Tibial nerve (tissue), 4 donors: ENCODE measurements around the gene NGF. TPM values are rescaled to one million over a fixed set of nuclear protein-coding genes. Genes with fewer than 3 reads are reported as not detected.

Experiments
- DNase-seq, 2 donors: peaks; one replicate each; pipeline ENCODE4 v3.0.0-alpha.2; 2019; ENCODE audit warnings: low spot score in 2 of 2
- H3K27ac ChIP-seq, 4 donors: fragments of 200-600 bp; sonication (generic) in 3 of 4; one replicate each; pipeline ENCODE4 v1.5.1; 2017 to 2019; ENCODE audit warnings: mild to moderate bottlenecking in 1 of 4
- H3K27me3 ChIP-seq, 2 donors: fragments of 200-600 bp; sonication (generic) in 1 of 2; one replicate each; pipeline versions ENCODE4 v1.5.1 to v1.6.0; 2017 to 2019
- H3K36me3 ChIP-seq, 3 donors: fragments of 200-600 bp; sonication (generic); one replicate each; pipeline ENCODE4 v1.5.1; 2018 to 2019
- H3K4me1 ChIP-seq, 4 donors: fragments of 200-600 bp; sonication (generic) in 3 of 4; one replicate each; pipeline ENCODE4 v1.5.1; 2017 to 2019
- H3K4me3 ChIP-seq, 4 donors: fragments of 200-600 bp; sonication (generic) in 3 of 4; one replicate each; pipeline ENCODE4 v1.5.1; 2017 to 2019; ENCODE audit warnings: mild to moderate bottlenecking in 1 of 4, moderate library complexity in 1 of 4
- H3K9me3 ChIP-seq, 4 donors: fragments of 200-600 bp; sonication (generic) in 3 of 4; one replicate each; pipeline ENCODE4 v1.5.1; 2017 to 2019
- CTCF ChIP-seq, 5 experiments: fragments of 200-600 bp in 3 of 5; fragments of 450-650 bp in 2 of 5; sonication (generic) in 3 of 5; IDR thresholded peaks; one replicate each; pipeline ENCODE4 v1.5.1; 2016 to 2019; ENCODE audit warnings: antibody characterized with exemption in 5 of 5, mild to moderate bottlenecking in 3 of 5, moderate library complexity in 2 of 5
- EP300 ChIP-seq, 2 donors: sonication (generic); formaldehyde crosslinking; IDR thresholded peaks; one replicate each; pipeline ENCODE4 v1.6.1; 2017; ENCODE audit warnings: antibody characterized with exemption in 2 of 2, mild to moderate bottlenecking in 1 of 2
- POLR2A ChIP-seq, 2 donors: fragments of 450-650 bp; IDR thresholded peaks; one replicate each; pipeline ENCODE4 v1.6.1; 2017; ENCODE audit warnings: antibody characterized with exemption in 2 of 2, mild to moderate bottlenecking in 2 of 2, moderate library complexity in 2 of 2
- WGBS, 2 donors: methylation state at CpG; one replicate each; pipeline ENCODE4 v1.1.5; 2018; 5-methylcytosine and 5-hydroxymethylcytosine counted together
- total RNA-seq, 4 donors: library from RNA; depleted of rRNA; stranded (reverse); fragments of >200 nt; gene quantifications; one replicate each; pipeline ENCODE4 v1.1.0, GENCODE V29; 2016

The NGF gene
- total RNA-seq, 4 donors from 2014 or later, result 3.6 to 20.4 (median 7.4) TPM

- WGBS, 2 donors, result 71 to 78% methylated on average over 1 of the region's 1 CpG
- TF ChIP-seq POLR2A (IDR thresholded peaks at IDR 0.05) (no peak), CTCF (IDR thresholded peaks at IDR 0.05) (no peak), EP300 (IDR thresholded peaks at IDR 0.05) (no peak)
- Histone ChIP-seq H3K36me3 (no peaks in the 10 kb centered on the region), H3K4me1 (peaks cover 0 to 12% (median 7%) of the 10 kb centered on the region in 4 donors), H3K9me3 (no peaks in the 10 kb centered on the region), H3K4me3 (no peak overlapping the region), H3K27me3 (no peaks in the 10 kb centered on the region), H3K27ac (no peak overlapping the region)
- no peak for DNase-seq
These were observed 48.1 kb downstream of the NGF start for GRCh38 chr1:115289940-115290339.

GRCh38 chr1:115288591-115289198, 49.4 kb downstream of the NGF start:
- H3K4me1 ChIP-seq, result peaks cover 4 to 24% (median 13%) of the 10 kb centered on the region in 4 donors
- no peaks in the 10 kb centered on the region for H3K9me3 ChIP-seq
- H3K27ac ChIP-seq, result no peak overlapping the region
- TF ChIP-seq POLR2A (IDR thresholded peaks at IDR 0.05) (no peak), EP300 (IDR thresholded peaks at IDR 0.05) (no peak), CTCF (IDR thresholded peaks at IDR 0.05) (no peak)
- no peaks in the 10 kb centered on the region for H3K27me3 ChIP-seq
- no peak for DNase-seq
- WGBS, 2 donors, result 73 to 80% methylated on average over 3 of the region's 3 CpGs
- H3K4me3 ChIP-seq, result no peak overlapping the region
- no peaks in the 10 kb centered on the region for H3K36me3 ChIP-seq

DNA sequence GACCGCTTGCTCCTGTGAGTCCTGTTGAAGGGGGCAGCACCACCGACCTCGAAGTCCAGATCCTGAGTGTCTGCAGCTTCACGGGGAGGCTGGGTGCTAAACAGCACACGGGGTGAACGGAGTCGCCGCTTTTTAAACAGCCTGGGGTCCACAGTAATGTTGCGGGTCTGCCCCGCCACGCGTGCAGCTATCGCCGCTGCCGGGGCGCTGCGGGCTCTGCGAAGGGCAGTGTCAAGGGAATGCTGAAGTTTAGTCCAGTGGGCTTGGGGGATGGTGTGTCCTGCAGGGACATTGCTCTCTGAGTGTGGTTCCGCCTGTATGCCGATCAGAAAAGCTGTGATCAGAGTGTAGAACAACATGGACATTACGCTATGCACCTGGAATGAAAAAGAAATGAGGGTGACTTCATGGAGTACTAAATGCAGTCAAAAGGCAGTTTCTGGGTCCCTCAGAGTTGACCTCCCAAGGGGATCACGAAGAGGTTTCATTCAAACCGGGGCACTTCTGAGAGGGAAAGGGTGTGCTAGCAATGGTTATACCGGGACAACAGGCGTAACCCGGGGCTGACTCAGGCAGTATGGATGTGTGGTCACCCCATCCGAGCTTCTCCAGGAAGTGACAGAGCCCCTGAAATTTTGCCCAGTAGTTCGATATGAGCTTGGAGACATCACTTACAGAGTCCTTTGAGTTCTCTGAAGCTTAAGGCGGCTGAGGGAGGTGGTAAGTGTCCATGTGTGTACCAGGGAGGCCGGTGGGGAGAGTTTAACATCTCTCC, 51.4 kb downstream of the NGF start:
- peaks cover 4 to 42% (median 21%) of the 10 kb centered on the region in 4 donors for H3K4me1 ChIP-seq
- H3K9me3 ChIP-seq, result no peaks in the 10 kb centered on the region
- DNase-seq, result no peak
- H3K36me3 ChIP-seq, result no peaks in the 10 kb centered on the region
- H3K27me3 ChIP-seq, result no peaks in the 10 kb centered on the region
- H3K4me3 ChIP-seq, result no peak overlapping the region
- peak overlapping the region in 2 of 4 donors; percentile 32 to 98 for H3K27ac ChIP-seq
- no peak for TF ChIP-seq EP300 (IDR thresholded peaks at IDR 0.05)
- no peak for TF ChIP-seq CTCF (IDR thresholded peaks at IDR 0.05)
- no peak for TF ChIP-seq POLR2A (IDR thresholded peaks at IDR 0.05)
- WGBS, 2 donors, result 91 to 95% methylated on average over 30 of the region's 30 CpGs

- Histone ChIP-seq H3K27me3 (no peaks in the 10 kb centered on the region), H3K4me3 (peak overlapping the region in 1 of 4 donors; percentile 42), H3K36me3 (no peaks in the 10 kb centered on the region), H3K27ac (peak overlapping the region; percentile 85 to 98 (median 94)), H3K4me1 (peaks cover 4 to 59% (median 26%) of the 10 kb centered on the region in 4 donors), H3K9me3 (no peaks in the 10 kb centered on the region)
- TF ChIP-seq POLR2A (IDR thresholded peaks at IDR 0.05) (peak; percentile 15 to 31), EP300 (IDR thresholded peaks at IDR 0.05) (peak; percentile 69 to 91), CTCF (IDR thresholded peaks at IDR 0.05) (no peak)
- WGBS, 2 donors, result 40 to 48% methylated on average over 6 of the region's 6 CpGs
- DNase-seq, result peak; percentile 41 to 72
These were observed 53.8 kb downstream of the NGF start for GRCh38 chr1:115284209-115284608.

GRCh38 chr1:115283681-115284146, 54.3 kb downstream of the NGF start:
- Histone ChIP-seq H3K4me1 (peaks cover 4 to 62% (median 26%) of the 10 kb centered on the region in 4 donors), H3K27ac (peak overlapping the region; percentile 85 to 98 (median 94)), H3K27me3 (no peaks in the 10 kb centered on the region), H3K4me3 (peak overlapping the region in 2 of 4 donors; percentile 15 to 42), H3K9me3 (no peaks in the 10 kb centered on the region), H3K36me3 (no peaks in the 10 kb centered on the region)
- TF ChIP-seq CTCF (IDR thresholded peaks at IDR 0.05) (no peak), POLR2A (IDR thresholded peaks at IDR 0.05) (no peak), EP300 (IDR thresholded peaks at IDR 0.05) (no peak)
- WGBS, 2 donors, result 79 to 85% methylated on average over 20 of the region's 20 CpGs
- DNase-seq, result no peak
